ENCODE data around the gene TGFB2.
A peak's percentile ranks its signal among the peaks of the same experiment; 100 is the strongest.

Gene TGFB2

GRCh38 chr1:218362418-218363076 lies 17.4 kb downstream of the TGFB2 start:
- DNase-seq, result no peak

- DNase-seq, result no peak
Observed at GRCh38 chr1:218363141-218363540, 18.0 kb downstream of the TGFB2 start.

GRCh38 chr1:218364028-218364710 lies 19.0 kb downstream of the TGFB2 start:
- DNase-seq, result no peak

- DNase-seq, result no peak
Observed at GRCh38 chr1:218365226-218365999, 20.3 kb downstream of the TGFB2 start.

- no peak for DNase-seq
Observed at GRCh38 chr1:218366322-218367052, 21.4 kb downstream of the TGFB2 start.

- no peak for DNase-seq
Observed at GRCh38 chr1:218367118-218367517, 22.0 kb downstream of the TGFB2 start.

GRCh38 chr1:218368686-218369085 lies 23.6 kb downstream of the TGFB2 start:
- DNase-seq, result no peak

- no peak for DNase-seq
Observed at GRCh38 chr1:218369688-218370511, 24.8 kb downstream of the TGFB2 start.

- DNase-seq, result no peak
Observed at GRCh38 chr1:218371927-218372672, 27.0 kb downstream of the TGFB2 start.

- DNase-seq, result peak; percentile 61
Observed at GRCh38 chr1:218374401-218375353, 29.5 kb downstream of the TGFB2 start.

- DNase-seq, result no peak
Observed at GRCh38 chr1:218376722-218377121, 31.6 kb downstream of the TGFB2 start.

- DNase-seq, result no peak
Observed at GRCh38 chr1:218377143-218377660, 32.1 kb downstream of the TGFB2 start.

GRCh38 chr1:218380125-218380977 lies 35.2 kb downstream of the TGFB2 start:
- no peak for DNase-seq

- no peak for DNase-seq
Observed at GRCh38 chr1:218382261-218382660, 37.1 kb downstream of the TGFB2 start.

- DNase-seq, result no peak
Observed at GRCh38 chr1:218383051-218383450, 37.9 kb downstream of the TGFB2 start.

GRCh38 chr1:218383681-218384080 lies 38.5 kb downstream of the TGFB2 start:
- no peak for DNase-seq

GRCh38 chr1:218384581-218384993 lies 39.5 kb downstream of the TGFB2 start:
- DNase-seq, result no peak

GRCh38 chr1:218388591-218388990 lies 43.5 kb downstream of the TGFB2 start:
- DNase-seq, result no peak

GRCh38 chr1:218390618-218391017 lies 45.5 kb downstream of the TGFB2 start:
- no peak for DNase-seq
